COLO668 (cell line): Measurements from ENCODE around the gene RASSF9.
A peak's percentile ranks its signal among the peaks of the same experiment; 100 is the strongest.

Source experiments
- DNase-seq: peaks from one replicate; lab custom pipeline; 2025; ENCODE audit not compliant: unreplicated experiment; lab: John Stamatoyannopoulos, UW

Gene RASSF9

DNA sequence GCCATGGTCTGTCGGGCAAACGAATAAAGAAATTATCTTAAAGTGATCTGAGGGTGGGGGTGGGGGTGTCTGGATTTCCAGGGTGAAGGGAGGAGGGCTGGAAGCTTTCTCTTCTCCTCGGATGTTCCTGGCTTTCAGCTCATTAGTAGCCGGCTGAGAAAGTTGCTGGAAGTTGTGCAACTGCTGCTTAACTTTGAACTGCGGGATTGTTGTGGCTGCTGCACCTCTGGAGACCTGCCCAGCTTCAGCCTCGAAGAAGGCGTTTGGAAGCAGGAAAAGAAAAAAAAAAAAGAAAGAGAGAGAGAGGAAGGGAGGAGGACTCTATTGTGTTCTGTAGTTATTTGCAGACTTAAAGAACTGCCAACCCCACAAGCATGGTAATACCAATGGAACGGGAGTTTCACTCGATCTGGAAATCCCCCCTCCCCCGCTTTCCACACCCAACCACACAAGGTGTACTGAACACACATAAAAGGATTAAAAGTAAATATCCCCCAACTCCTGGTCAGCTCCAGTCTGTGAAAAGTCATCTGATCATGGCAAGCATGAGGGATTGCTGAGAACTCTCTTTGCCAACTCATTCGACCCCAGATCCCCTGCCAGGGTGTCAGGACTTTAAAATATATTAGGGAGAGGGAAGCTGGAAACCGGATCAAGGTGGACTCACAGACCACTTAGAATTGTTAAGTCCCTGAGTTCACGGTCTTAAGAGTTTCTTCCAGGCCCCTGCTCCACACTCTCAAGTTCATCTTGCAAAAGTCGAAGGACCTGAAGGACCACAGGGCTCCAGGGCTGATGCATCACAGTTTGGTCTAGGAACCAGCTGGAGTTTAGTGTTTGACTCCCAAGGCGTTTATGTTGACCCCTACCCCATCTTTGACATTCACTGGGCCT, at the start of gene RASSF9:
Gene RASSF9, minus strand, starts transcription at position 213 of the 894 bp plus-strand sequence. Its CDS starts 208 bp downstream, at position 5.
- DNase-seq = no peak

DNA sequence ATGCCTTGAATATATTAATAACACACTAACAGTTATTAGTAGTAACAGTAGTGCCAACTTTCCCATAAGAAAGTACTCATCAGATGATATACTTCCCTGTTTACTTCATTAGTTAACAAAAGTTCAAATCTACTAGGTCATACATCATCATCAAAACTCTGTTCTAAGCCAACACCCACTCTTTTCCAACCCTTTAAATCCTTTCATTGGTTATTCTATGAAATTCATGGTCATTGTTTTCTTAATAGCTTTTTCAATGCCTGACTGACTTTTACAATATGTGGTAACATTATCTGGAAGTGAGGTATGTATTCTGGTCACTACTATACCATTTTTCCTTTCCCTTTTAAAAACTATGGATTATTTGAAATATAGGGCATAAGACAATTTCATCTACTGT, 47.6 kb upstream of the RASSF9 start:
- DNase-seq = no peak

DNA sequence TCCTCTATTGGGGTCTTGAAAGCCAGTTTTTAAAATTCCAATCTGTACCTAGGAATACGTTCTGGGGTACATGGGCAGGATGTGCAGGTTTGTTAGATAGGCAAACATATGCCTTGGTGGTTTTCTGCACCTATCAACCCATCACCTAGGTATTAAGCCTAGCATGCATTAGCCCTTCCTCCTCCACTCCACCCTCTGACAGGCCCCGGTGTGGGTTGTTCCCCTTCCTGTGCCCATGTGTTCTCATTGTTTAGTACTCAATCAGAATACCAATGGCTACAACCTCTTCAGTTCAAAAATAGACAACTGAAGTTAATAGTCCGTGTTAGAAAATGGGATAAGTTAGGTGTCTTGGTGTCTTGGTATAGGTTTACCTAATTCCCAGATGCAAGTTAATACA, 41.2 kb upstream of the RASSF9 start:
- DNase-seq = no peak

DNA sequence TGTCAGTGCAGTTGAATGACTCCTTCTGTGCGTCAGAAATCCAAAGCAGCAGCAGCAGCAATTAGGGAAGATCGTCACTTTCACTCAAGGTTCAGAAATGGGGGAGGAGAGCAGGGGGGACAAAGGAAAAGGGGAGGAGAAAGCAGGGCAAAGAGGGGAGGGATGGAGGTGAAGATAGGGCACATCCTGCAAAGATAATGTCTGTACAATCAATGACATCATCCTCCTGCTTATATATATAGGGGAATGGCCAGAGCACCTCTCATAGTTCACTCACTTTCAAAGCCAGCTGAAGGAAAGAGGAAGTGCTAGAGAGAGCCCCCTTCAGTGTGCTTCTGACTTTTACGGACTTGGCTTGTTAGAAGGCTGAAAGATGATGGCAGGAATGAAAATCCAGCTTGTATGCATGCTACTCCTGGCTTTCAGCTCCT, 37.8 kb upstream of the RASSF9 start, which contains the start of gene NTS:
Gene NTS, plus strand, starts transcription at position 265 of the 431 bp plus-strand sequence. Its CDS starts 109 bp downstream, at position 374.
- DNase-seq = no peak

DNA sequence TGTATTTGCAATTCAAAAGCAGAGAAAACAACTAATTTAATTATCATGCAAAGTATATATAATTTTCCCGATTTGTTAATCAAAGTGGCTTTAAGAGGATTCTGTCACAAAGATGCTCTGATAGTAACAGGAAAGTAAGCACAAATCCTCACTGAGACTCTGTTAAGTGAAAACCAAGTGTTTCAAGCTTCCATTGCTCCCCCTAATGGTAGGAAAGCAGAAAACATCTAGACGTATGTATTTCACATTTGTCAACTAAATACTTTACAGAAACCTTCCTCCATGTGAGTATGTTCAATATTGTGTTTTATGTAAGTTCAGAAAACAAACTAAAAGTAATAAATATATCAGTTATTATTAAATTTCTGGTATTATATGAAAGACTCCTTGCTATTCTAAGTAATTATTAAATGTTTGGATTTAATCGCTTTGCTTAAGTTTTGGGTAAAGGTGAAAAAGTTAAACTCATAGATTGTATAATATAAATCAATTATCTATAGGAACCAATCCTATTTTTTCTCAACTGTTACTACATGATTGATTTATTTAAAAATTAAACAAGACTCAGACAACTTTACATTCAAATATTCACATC, 36.4 kb upstream of the RASSF9 start:
- no peak for DNase-seq

DNA sequence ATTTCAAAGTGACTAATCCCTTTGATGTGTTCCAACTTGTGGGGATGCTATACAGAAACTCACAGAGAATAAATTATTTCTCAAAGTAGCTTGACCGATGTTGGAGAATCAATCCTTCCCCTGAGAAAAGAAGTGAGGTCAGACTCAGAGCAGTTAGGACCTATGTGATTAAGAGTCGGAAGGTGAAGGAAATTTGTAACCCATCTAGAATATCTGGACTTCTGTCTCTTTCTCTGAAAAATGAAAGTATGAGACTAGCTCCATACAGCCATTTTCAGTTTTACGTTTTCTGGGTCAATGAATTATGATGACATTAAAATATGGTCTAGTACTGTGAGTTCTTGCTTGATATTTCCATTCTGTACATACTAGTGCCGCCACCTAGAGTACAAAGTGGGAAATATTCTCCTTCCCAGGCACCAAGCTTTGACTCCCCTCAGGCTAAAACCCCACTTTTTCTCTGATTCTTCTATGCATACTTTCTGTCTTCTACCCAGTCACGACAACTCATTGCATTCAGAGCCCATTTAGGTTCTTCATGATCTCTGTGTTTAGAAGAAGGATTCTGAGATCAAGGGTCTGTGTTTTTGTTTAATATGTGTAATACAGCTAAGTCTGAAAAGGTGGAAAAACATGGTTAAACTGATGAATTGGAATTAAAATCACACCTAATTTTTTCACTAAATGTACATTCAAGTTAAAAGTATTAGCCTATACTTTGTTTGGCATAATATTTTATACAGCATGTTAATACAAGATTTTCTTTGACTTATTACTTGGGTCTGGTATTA, 31.0 kb upstream of the RASSF9 start:
- peak; percentile 45 for DNase-seq

DNA sequence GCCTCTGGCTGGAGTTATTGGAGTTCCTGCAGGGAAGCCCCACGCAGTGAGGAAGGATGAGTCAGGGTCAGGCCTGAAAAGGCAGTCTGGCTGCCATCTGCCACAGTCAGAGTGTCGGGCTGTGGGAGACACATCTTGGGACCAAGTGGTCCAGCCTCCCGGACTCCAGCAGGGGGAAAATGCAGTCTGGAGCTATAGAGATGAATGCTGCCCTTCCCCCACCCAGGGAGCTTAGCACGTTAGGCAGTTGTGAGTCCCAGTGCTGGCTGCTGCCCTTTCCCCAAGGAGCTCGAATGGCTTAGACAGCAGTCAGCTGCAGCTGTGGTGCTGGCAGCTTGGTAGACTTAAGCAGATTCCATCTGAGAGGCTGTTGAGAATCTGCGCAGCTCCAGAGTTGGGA, 29.7 kb upstream of the RASSF9 start:
- DNase-seq = no peak

DNA sequence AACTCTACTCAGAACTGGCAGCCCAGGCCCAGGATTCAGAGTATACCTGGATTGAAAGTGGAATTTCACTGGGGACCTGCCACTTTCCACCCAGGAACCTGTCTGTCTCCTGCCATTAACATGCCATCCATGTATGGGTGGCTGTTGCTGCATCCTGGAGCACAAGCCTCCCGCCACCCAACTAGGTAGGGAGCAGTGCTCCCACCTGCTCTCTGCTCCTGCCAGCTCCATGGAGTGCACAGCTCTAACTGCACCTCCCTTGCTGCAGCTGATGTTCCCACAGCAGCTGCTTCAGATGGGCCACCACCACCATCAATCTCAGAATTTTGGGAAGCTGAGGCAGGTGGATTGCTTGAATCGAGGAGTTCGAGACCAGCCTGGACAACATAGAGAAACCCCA, 20.8 kb upstream of the RASSF9 start:
- DNase-seq = no peak

DNA sequence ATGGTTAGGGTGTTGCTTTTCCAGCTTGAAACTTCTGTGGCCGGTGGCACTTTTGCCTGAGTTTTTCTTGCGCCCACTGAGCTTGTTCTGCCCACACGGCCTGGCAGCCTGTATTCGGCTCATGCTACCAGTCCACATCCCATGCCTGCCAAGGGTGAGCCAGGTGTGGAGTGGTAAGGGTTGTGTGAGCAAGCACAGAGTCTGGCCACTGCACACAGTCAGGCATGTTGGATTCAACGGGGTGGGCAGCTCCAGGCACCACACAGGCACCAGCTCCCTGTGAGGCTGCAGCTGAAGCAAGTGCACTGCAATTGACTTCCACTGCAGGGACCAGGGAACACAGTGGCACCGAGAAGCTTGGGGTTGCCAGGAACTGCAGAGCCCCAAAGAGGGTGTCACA, 19.1 kb upstream of the RASSF9 start:
- DNase-seq = no peak

DNA sequence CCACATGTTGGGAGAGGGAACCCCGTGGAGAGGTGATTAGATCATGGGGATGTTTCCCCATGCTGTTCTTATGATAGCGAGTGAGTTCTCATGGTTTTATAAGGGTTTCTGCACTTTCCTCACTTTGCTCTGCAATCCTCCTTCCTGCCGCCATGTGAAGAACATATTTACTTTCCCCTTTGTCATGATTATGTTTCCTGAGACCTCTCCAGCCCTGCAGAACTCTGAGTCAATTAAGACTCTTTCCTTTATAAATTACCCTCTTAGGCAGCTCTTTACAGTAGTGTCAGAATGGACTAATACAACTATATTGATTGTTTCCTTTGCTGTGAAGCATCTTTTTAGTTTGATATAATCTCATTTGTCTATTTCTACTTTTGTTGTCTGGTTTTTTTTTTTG, 13.1 kb upstream of the RASSF9 start:
- DNase-seq = no peak

DNA sequence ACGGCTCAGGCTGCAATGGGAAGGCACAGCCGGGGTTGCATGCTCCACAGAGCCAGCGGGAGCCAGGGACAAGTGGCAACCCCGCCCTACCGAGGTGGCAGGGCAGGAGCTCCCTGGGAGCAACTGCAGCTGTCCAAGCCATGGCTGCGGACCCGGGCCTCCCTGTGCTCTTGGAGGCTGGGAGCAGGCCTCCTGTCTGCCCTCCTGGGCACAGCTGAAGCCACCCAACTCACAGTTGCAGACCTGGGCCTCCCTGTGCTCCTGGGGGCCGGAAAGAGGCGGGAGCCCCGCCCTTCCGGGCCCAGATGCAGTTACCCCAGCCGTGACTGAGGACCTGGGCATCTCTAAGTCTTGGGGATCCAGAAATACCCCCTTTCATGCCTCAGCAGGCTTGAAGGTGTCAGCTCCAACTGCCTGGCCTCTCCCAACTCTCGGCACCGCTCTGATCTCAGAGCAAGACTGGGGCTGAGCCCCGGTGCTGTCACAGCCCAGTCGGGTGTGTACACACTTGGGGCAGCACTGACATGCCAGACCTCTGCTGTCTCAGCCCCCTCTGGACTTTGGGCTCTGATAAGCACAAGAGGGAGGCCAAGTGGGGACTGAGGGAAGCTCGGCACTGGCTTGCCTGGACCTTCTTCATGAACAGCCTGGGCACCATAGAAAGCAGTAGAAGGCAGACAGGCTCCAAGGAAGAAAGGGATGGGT, 7.5 kb upstream of the RASSF9 start:
- no peak for DNase-seq

DNA sequence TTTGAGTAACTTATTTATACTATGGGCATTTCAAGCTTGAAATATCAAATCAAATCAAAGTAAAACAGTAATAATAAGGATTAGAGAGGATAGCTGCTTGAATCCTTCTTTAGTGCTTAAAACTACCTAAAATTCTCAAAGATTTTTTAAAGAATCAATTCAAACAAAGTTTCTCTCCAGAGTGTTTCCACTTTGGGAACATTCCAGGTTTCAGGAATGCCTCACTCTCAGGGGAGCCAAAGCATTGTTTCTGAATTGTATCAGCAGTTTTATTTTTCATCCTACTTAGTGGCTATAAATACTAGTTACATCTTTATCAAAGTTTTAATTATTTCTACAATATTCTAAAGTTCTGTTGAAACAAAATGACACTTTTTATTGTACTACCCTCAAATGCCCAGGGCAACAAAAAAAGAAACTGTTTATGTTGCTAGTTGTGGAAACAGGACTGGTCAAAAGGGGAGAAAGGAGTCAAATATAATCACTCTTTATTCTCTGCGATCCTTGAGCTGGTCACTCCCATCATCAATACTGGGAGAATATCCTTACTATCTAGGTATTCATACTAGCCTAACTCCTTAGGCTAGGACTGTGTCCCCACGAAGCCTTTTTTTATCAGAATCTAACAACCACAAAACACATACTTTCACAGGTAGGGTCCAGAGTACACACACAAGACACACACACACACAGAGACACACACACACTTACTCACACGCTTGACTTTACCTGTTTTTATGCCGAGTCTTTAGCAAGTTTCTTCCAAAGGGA, 598 bp downstream of the RASSF9 start:
- no peak for DNase-seq

DNA sequence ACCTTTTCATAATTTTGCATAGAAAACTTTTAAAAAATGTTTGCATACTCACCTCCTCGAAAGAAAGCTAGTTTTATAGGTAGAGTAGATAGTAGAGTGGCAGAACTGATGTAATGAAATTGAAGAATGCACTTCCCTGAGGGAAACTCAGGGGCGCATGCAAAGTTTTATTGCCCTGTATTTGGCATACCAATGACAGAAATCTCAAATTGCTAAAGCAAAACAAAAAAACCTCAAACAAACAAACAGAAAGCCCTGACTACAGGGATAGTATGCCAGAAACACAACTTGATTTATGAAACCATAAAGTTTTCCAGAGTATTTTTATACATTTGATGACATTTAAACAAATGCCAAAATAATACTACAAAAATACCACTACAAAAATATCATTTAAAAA, 1.8 kb downstream of the RASSF9 start:
- no peak for DNase-seq

DNA sequence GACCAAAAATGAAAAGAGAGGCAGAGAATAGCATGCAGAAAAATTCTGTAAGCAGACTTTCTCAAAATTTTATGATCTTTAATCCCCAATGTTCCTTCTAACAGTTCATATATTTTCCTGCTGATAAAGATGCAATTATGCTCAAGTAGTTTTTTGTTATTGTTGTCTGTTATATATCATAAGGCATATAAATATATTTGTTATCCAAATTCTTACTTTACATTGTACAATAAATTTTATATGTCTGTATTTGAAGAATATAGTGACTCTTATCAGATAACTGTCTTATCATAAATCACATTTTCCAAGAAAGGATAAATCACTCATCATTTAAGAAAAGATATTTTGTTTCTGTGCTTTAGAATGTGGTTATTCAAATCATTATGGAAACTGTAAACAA, 2.6 kb downstream of the RASSF9 start:
- DNase-seq = no peak

DNA sequence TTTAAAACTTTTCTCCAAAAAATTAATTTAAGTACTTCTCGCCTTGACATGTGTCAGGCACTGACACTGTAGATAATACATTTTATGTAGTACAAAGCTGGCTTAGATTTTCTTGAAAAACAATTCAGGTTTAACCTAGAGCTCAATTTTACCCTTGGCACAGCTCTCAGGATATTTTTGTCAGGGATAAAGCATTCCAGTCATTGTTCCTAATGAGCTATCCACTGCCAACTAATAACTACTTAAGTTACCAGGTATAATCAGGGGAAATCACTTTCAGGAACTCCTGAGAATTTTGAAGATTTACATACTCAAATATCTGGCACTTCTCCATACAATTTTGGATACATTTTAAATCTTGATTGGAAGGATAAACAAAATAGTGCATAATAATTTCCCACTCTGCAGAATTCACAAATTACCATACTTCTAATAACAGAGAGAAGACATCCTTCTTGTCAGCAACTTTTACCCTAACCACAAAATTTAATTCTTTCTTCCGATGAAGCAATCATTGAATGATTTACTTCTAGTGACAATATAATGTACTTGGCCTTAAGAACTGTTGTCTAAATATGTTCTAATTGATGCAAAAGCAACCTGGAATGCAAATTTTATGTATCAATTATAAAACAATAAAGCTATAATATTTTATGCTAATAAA, 4.8 kb downstream of the RASSF9 start:
- DNase-seq = no peak

DNA sequence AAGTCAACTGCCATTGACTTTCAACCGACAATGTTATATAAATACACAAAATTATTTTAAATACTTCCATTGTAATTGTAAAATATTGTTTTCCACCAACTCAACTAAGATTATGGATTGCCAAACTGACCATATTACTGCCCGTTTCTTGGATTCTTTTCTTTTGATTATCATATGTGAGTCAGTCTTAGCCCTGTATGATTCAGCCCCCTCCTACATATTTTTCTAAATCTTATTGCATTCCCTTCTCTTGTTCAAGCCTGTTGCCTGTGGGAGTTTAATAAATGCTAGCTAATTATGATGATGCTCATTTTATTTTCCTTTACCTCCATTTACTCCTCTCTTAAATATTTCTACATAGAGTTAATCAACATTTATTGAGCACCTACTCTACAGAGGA, 6.8 kb downstream of the RASSF9 start:
- no peak for DNase-seq

DNA sequence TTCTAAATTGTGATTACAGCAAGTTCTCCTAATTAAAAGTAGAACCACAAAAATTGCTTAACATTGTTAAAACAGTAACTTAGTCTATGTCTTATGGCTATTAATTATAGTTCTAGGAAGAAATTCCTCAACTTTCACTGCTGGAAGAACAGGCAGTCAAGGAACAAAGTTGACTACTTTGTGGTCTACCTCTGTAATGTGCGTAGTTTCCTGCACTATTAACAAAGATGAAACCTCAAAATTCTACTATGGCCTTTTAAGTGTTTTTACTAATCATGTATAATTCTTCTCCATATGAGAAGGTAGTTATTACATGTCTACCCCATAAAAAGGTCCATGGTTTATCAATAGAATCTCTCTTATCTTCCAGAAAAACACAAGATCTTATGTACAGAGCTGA, 7.6 kb downstream of the RASSF9 start:
- DNase-seq = no peak

DNA sequence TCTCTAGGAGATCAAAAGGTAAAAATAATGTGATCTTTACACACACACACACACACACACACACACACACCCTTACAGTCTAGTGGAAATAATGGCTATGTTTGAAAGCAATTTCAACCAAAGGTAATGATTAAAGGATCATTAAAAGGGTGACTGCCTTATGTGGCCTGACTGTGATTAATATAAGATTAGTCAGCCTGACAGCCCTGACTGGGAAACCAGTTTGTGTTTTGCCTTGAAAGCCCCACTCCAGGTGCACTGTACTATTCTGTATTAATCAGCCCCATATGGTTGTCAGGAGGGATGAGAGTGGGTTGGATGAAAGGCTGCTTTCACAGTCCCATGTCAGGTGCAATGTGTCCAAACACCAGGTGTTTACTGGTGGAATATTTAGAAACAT, 10.5 kb downstream of the RASSF9 start:
- peak; percentile 49 for DNase-seq

DNA sequence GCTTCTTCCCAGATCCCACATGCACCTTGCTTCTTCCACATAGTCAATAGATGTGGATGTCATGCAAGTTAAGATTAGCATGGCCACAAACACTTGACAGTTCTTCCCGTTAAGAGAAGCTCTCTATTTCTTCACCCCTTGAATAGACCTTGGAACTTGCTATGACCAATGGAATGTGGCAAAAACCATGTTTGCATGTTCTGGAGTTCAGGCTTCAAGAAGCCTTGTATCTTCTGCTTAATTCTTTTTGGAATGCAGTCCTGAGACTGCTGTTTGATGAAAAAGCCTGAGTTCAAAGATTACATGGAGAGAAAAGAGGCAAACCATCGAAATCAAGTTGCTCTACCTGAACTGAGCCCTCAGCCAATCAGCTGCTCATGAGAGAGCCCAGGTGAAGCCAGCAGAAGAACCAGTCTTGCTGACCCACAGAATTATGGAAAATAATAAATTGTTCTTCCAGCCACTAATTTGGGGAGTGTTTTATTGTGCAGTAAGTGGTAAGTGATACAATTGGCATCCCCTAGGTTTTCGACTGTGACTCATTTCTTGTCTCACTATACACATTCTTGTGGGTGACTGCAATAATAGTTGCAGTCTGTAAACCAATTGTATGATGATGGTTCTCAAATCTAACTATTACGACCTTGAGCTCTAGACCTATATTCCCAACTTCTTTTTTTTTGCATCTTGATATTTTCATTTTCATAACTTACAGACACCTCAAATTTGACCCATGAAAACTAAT, 12.6 kb downstream of the RASSF9 start:
- DNase-seq = no peak
